Endothelial cell of umbilical vein (primary cell): Measurements from ENCODE around the gene UBN2. TPM values are rescaled to one million over a fixed set of nuclear protein-coding genes. Genes with fewer than 3 reads are reported as not detected.

ENCODE experiments used
- BruUV-seq: library from RNA; stranded (reverse); fragments of 400-500 nt; replicated peaks from 2 replicates; lab custom pipeline; 2021; lab: Mats Ljungman, UMichigan
- CTCF ChIA-PET: fragments of 300-600, 350-600 bp; sonication (Branson Sonifier 250); formaldehyde crosslinking; loops from one replicate; lab custom pipeline; 2021; ENCODE audit warnings: antibody characterized with exemption, inconsistent platforms; lab: Charles Lee
- POLR2A ChIA-PET: fragments of 300-600, 350-600 bp; sonication (Branson Sonifier 250); formaldehyde crosslinking; loops from one replicate; lab custom pipeline; 2021; ENCODE audit warnings: antibody characterized with exemption, inconsistent platforms; lab: Charles Lee
- DNase-seq: peaks from one replicate; pipeline ENCODE4 v3.0.0-alpha.2; 2011; ENCODE audit warnings: low read depth, low spot score
- FAIRE-seq: peaks from 2 replicates; lab custom pipeline; 2011; peaks lifted over from hg19 to GRCh38; lab: Jason Lieb, UNC
- H2AFZ ChIP-seq: 2 replicates; pipeline ENCODE4 v1.6.0; 2012; ENCODE audit warnings: low read depth, low read length, control low read depth, inconsistent platforms
- H3K27ac ChIP-seq: 2 replicates; pipeline ENCODE4 v1.5.1; 2011; ENCODE audit warnings: low read depth, mild to moderate bottlenecking, control low read depth, low read length, moderate library complexity; ENCODE audit not compliant: insufficient read depth
- H3K27me3 ChIP-seq, 2 experiments: 2 replicates each; pipeline versions ENCODE4 v1.6.0 to v1.6.1; 2011; ENCODE audit warnings: low read length in 2 of 2, mixed read lengths in 1 of 2; ENCODE audit not compliant: control insufficient read depth in 2 of 2, insufficient read depth in 2 of 2
- H3K36me3 ChIP-seq, 2 experiments: 2 replicates in 1 of 2; 3 replicates in 1 of 2; pipeline ENCODE4 v1.5.1; 2011; ENCODE audit warnings: low read length in 2 of 2, mild to moderate bottlenecking in 1 of 2, moderate library complexity in 1 of 2; ENCODE audit not compliant: control insufficient read depth in 2 of 2, insufficient read depth in 2 of 2; ENCODE audit errors: extremely low read depth in 1 of 2
- H3K4me1 ChIP-seq: 3 replicates; pipeline ENCODE4 v1.5.1; 2011; ENCODE audit warnings: mild to moderate bottlenecking, low read length; ENCODE audit not compliant: control insufficient read depth, insufficient read depth; ENCODE audit errors: extremely low read depth
- H3K4me2 ChIP-seq: 2 replicates; pipeline ENCODE4 v1.6.1; 2011; ENCODE audit warnings: low read length, control low read depth, mixed read lengths; ENCODE audit not compliant: insufficient read depth
- H3K4me3 ChIP-seq, 3 experiments: fragments of 200-600 bp in 1 of 3; sonication (generic), shearing (Covaris generic) in 1 of 3; replicated peaks in 1 of 3; 2 replicates each; pipeline ENCODE4 v1.5.1; 2011 to 2016; ENCODE audit warnings: control low read depth in 3 of 3, low read length in 3 of 3, mild to moderate bottlenecking in 2 of 3, inconsistent platforms in 1 of 3, low read depth in 1 of 3, moderate library complexity in 1 of 3; ENCODE audit not compliant: insufficient read depth in 1 of 3
- H3K79me2 ChIP-seq: 2 replicates; pipeline ENCODE4 v1.6.0; 2012; ENCODE audit warnings: low read length, inconsistent platforms; ENCODE audit not compliant: control insufficient read depth, insufficient read depth
- H3K9ac ChIP-seq: replicated peaks from 2 replicates; pipeline ENCODE3; 2011; ENCODE audit warnings: low read length, control low read depth; ENCODE audit not compliant: insufficient read depth; ENCODE audit errors: extremely low read depth
- H3K9me1 ChIP-seq: replicated peaks from 3 replicates; pipeline ENCODE4 v1.6.0; 2011; ENCODE audit warnings: mild to moderate bottlenecking, low read length; ENCODE audit not compliant: control insufficient read depth, insufficient read depth; ENCODE audit errors: extremely low read depth
- H3K9me3 ChIP-seq: replicated peaks from 2 replicates; pipeline ENCODE4 v1.5.1; 2012; ENCODE audit warnings: low read length, inconsistent platforms; ENCODE audit not compliant: control insufficient read depth, insufficient read depth
- H4K20me1 ChIP-seq: replicated peaks from 2 replicates; pipeline ENCODE3; 2011; ENCODE audit warnings: mild to moderate bottlenecking, low read length; ENCODE audit not compliant: control insufficient read depth, insufficient read depth; ENCODE audit errors: extremely low read depth
- CTCF ChIP-seq, 2 donors: IDR thresholded peaks; 1 replicate in 1 of 2; 2 replicates in 1 of 2; pipeline ENCODE4 v1.5.1; 2011; ENCODE audit warnings: low read length in 2 of 2, mild to moderate bottlenecking in 2 of 2, moderate library complexity in 2 of 2, control low read depth in 1 of 2, inconsistent platforms in 1 of 2, low read depth in 1 of 2; ENCODE audit not compliant: insufficient read depth in 1 of 2; ENCODE audit errors: extremely low read depth in 1 of 2
- EZH2 ChIP-seq: IDR thresholded peaks from 2 replicates; pipeline ENCODE4 v1.6.1; 2012; ENCODE audit warnings: borderline replicate concordance, low read depth, mild to moderate bottlenecking, moderate library complexity, low read length, inconsistent platforms; ENCODE audit not compliant: severe bottlenecking
- FOS ChIP-seq: IDR thresholded peaks from 2 replicates; pipeline ENCODE4 v1.6.1; 2011; ENCODE audit warnings: mild to moderate bottlenecking, low read length, moderate library complexity, borderline replicate concordance; ENCODE audit not compliant: insufficient read depth
- GATA2 ChIP-seq: IDR thresholded peaks from 2 replicates; pipeline ENCODE4 v1.7.0; 2011; ENCODE audit warnings: low read depth, mild to moderate bottlenecking, moderate library complexity, mixed read lengths, low read length; ENCODE audit not compliant: insufficient read length, insufficient read depth
- JUN ChIP-seq: IDR thresholded peaks from 2 replicates; pipeline ENCODE4 v1.6.1; 2011; ENCODE audit warnings: borderline replicate concordance, low read depth; ENCODE audit not compliant: insufficient read length, insufficient read depth
- MYC ChIP-seq: IDR thresholded peaks from one replicate; pipeline ENCODE4 v1.6.1; 2011; ENCODE audit warnings: mild to moderate bottlenecking, low read depth, low read length
- POLR2A ChIP-seq: IDR thresholded peaks from 2 replicates; pipeline ENCODE4 v1.6.1; 2012; ENCODE audit warnings: low read depth, mild to moderate bottlenecking, control low read depth, low read length
- POLR2AphosphoS5 ChIP-seq: IDR thresholded peaks from 2 replicates; pipeline ENCODE4 v1.6.1; 2012; ENCODE audit warnings: low read depth, mild to moderate bottlenecking, control low read depth, low read length, moderate library complexity; ENCODE audit not compliant: insufficient read depth
- dilution Hi-C: fragments of 300-500 bp; cut with MboI; formaldehyde crosslinking; loops from one replicate; pipeline ENCODE4 v1.15.0; 2019; ENCODE audit warnings: low sequenced_read_pairs; ENCODE audit not compliant: extremely low pct_ligation_motif_present
- intact Hi-C: fragments of 100-400 bp; cut with micrococcal nuclease; formaldehyde crosslinking; loops from one replicate; pipeline ENCODE4 v1.10.0; 2022
- polyA plus RNA-seq, 4 experiments: library from polyadenylated mRNA; depleted of rRNA in 3 of 4; stranded (reverse) in 3 of 4; unstranded in 1 of 4; fragments of >200 nt; gene quantifications; 2 replicates each; pipeline versions ENCODE4 v1.2.1 to v1.2.3, GENCODE V29; 2011 to 2012; ENCODE audit warnings: missing spikeins in 1 of 4
- total RNA-seq: library from RNA; stranded (reverse); gene quantifications from 2 replicates; pipeline ENCODE4 v1.2.3, GENCODE V29; 2021
- TF ChIP-seq, protein P1 (sequence below): IDR thresholded peaks from 2 replicates; pipeline ENCODE4 v1.6.1; 2011; ENCODE audit not compliant: insufficient read depth, insufficient read length

The UBN2 gene
- total and polyA plus RNA-seq, 2 donors (not counting 3 experiments of a cell fraction or from before 2014, with no cell fraction given) = 2.2 to 14.2 TPM

- Histone ChIP-seq H3K9me1 (no peaks in the 10 kb centered on the region), H3K36me3 (peaks cover 0 to 4% of the 10 kb centered on the region in 2 experiments), H2AFZ (peak overlapping the region; percentile 99), H3K79me2 (peaks cover 22% of the 10 kb centered on the region), H3K4me2 (peak overlapping the region; percentile 91), H3K4me1 (peaks cover 16% of the 10 kb centered on the region), H3K27me3 (no peaks in the 10 kb centered on the region), H4K20me1 (no peaks in the 10 kb centered on the region), H3K9me3 (no peaks in the 10 kb centered on the region), H3K9ac (peak overlapping the region; percentile 32), H3K27ac (no peak overlapping the region), H3K4me3 (peak overlapping the region; percentile 35 to 72 (median 67))
- FAIRE-seq (no peak), DNase-seq (no peak)
- POLR2A ChIA-PET = no interaction called here
- dilution Hi-C loops (no loop called here), intact Hi-C loops (loop anchor here (1.0 to 5.0 kb wide), 2 partner anchors 251 to 345 kb away; partner anchors contain the start of gene KIAA1549)
- TF ChIP-seq CTCF (IDR thresholded peaks at IDR 0.05; ENCODE audit: extremely low read depth in 1 of 2, insufficient read depth in 1 of 2, low read depth in 1 of 2, low read length in 2 of 2) (no peak), MYC (no peak), JUN (no peak), POLR2AphosphoS5 (no peak), GATA2 (no peak), POLR2A (no peak), EZH2 (no peak), FOS (no peak)
- TF ChIP-seq, protein P1, sequence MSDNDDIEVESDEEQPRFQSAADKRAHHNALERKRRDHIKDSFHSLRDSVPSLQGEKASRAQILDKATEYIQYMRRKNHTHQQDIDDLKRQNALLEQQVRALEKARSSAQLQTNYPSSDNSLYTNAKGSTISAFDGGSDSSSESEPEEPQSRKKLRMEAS = no peak
- BruUV-seq = no TSS peak
- CTCF ChIA-PET = interaction anchor here (0.9 to 2.4 kb wide), 3 partner anchors 11 to 346 kb away, joined by 3 to 14 read pairs (median 3); no protein-coding TSS in a partner anchor
Measured at GRCh38 chr7:139232377-139232717, 1.3 kb downstream of the UBN2 start.
